HEK293 (cell line): Measurements from ENCODE around the gene ASCL5.

Source experiments
- CTCF ChIA-PET: fragments of 350-600 bp; formaldehyde crosslinking; extraction: SDS; loops from one replicate; lab custom pipeline; 2021; ENCODE audit warnings: antibody characterized with exemption; lab: Yijun Ruan, JAX
- POLR2A ChIA-PET: fragments of 300-600 bp; formaldehyde crosslinking; extraction: SDS; loops from one replicate; lab custom pipeline; 2020; ENCODE audit warnings: antibody characterized with exemption, inconsistent platforms; lab: Yijun Ruan, JAX
- H3K27ac ChIP-seq: fragments of 200-500 bp; sonication (Bioruptor generic); 2 replicates; pipeline ENCODE4 v1.5.1; 2014; ENCODE audit warnings: low read depth, low read length, control low read depth, inconsistent platforms; ENCODE audit errors: extremely low read depth
- H3K36me3 ChIP-seq, 2 experiments: fragments of 200-500 bp in 1 of 2; sonication (Bioruptor generic) in 1 of 2; 1 replicate in 1 of 2; 2 replicates in 1 of 2; pipeline ENCODE4 v1.5.1; 2014 to 2017; ENCODE audit warnings: inconsistent platforms in 2 of 2, low read length in 2 of 2; ENCODE audit not compliant: control insufficient read depth in 2 of 2, insufficient read depth in 1 of 2
- H3K4me1 ChIP-seq: fragments of 200-500 bp; sonication (Bioruptor generic); 2 replicates; pipeline ENCODE4 v1.5.1; 2014; ENCODE audit warnings: mild to moderate bottlenecking, low read length, inconsistent platforms; ENCODE audit not compliant: control insufficient read depth, insufficient read depth
- H3K4me3 ChIP-seq: 2 replicates; pipeline ENCODE4 v1.5.1; 2011; ENCODE audit warnings: low read depth, mild to moderate bottlenecking, control low read depth, low read length, moderate library complexity
- H3K9me3 ChIP-seq: fragments of 200-500 bp; sonication (Bioruptor generic); 2 replicates; pipeline ENCODE4 v1.5.1; 2014; ENCODE audit warnings: low read depth, low read length, inconsistent platforms; ENCODE audit not compliant: control insufficient read depth, insufficient read depth
- KLF1 ChIP-seq: fragments of 450-650 bp; formaldehyde crosslinking; IDR thresholded peaks from 2 replicates; pipeline ENCODE4 v1.5.1; 2016; ENCODE audit warnings: missing biosample characterization, missing genetic modification characterization
- KLF7 ChIP-seq: fragments of 450-650 bp; formaldehyde crosslinking; IDR thresholded peaks from 2 replicates; pipeline ENCODE4 v1.5.1; 2016; ENCODE audit warnings: missing biosample characterization, missing genetic modification characterization, borderline replicate concordance
- SP7 ChIP-seq: fragments of 450-650 bp; formaldehyde crosslinking; IDR thresholded peaks from 2 replicates; pipeline ENCODE4 v1.5.1; 2016; ENCODE audit warnings: missing biosample characterization, missing genetic modification characterization
- ZBTB7A ChIP-seq: fragments of 450-650 bp; formaldehyde crosslinking; IDR thresholded peaks from 2 replicates; pipeline ENCODE4 v1.5.1; 2016; ENCODE audit warnings: low read depth, missing biosample characterization, missing genetic modification characterization
- ZNF112 ChIP-seq: fragments of 450-650 bp; formaldehyde crosslinking; IDR thresholded peaks from 2 replicates; pipeline ENCODE4 v1.5.0; 2017; ENCODE audit warnings: missing biosample characterization, missing genetic modification characterization
- ZNF114 ChIP-seq: fragments of 450-650 bp; formaldehyde crosslinking; IDR thresholded peaks from 2 replicates; pipeline ENCODE4 v1.5.0; 2017; ENCODE audit warnings: missing biosample characterization, missing genetic modification characterization
- ZNF146 ChIP-seq: fragments of 450-650 bp; formaldehyde crosslinking; IDR thresholded peaks from 2 replicates; pipeline ENCODE4 v1.5.1; 2016; ENCODE audit warnings: missing biosample characterization, missing genetic modification characterization
- ZNF148 ChIP-seq: fragments of 450-650 bp; formaldehyde crosslinking; IDR thresholded peaks from 2 replicates; pipeline ENCODE4 v1.5.0; 2017; ENCODE audit warnings: missing biosample characterization, missing genetic modification characterization, borderline replicate concordance
- ZNF19 ChIP-seq: fragments of 450-650 bp; formaldehyde crosslinking; IDR thresholded peaks from 2 replicates; pipeline ENCODE4; 2016; ENCODE audit warnings: missing biosample characterization, missing genetic modification characterization, low read depth
- ZNF354C ChIP-seq: fragments of 450-650 bp; formaldehyde crosslinking; IDR thresholded peaks from 2 replicates; pipeline ENCODE4 v1.5.1; 2016; ENCODE audit warnings: missing biosample characterization, missing genetic modification characterization, low read depth, borderline replicate concordance
- ZNF548 ChIP-seq: fragments of 450-650 bp; formaldehyde crosslinking; IDR thresholded peaks from 2 replicates; pipeline ENCODE4 v1.5.1; 2016; ENCODE audit warnings: missing biosample characterization, missing genetic modification characterization
- ZNF585B ChIP-seq: fragments of 450-650 bp; formaldehyde crosslinking; IDR thresholded peaks from 2 replicates; pipeline ENCODE4 v1.5.1; 2016; ENCODE audit warnings: missing biosample characterization, missing genetic modification characterization
- ZNF791 ChIP-seq: fragments of 450-650 bp; formaldehyde crosslinking; IDR thresholded peaks from 2 replicates; pipeline ENCODE4 v1.5.1; 2016; ENCODE audit warnings: missing biosample characterization, missing genetic modification characterization
- ZSCAN16 ChIP-seq: fragments of 450-650 bp; formaldehyde crosslinking; IDR thresholded peaks from 2 replicates; pipeline ENCODE4 v1.5.1; 2016; ENCODE audit warnings: missing biosample characterization, missing genetic modification characterization
- TF ChIP-seq, protein P1 (sequence below): fragments of 450-650 bp; formaldehyde crosslinking; IDR thresholded peaks from 2 replicates; pipeline ENCODE4 v1.5.1; 2016; ENCODE audit warnings: missing biosample characterization, missing genetic modification characterization
- TF ChIP-seq, protein P2 (sequence below): fragments of 450-650 bp; formaldehyde crosslinking; IDR thresholded peaks from 2 replicates; pipeline ENCODE4 v1.5.1; 2016; ENCODE audit warnings: missing biosample characterization, missing genetic modification characterization, borderline replicate concordance

ASCL5 gene

GRCh38 chr1:201137579-201138310, 10.8 kb upstream of the ASCL5 start:
- ChIA-PET CTCF (interaction anchor here (0.7 to 2.7 kb wide), 3 partner anchors 18 to 167 kb away, joined by 3 to 11 read pairs (median 4); no protein-coding TSS in a partner anchor), POLR2A (interaction anchor here (1.2 kb wide), 2 partner anchors 12 to 14 kb away, joined by 3 read pairs; no protein-coding TSS in a partner anchor)
- H3K4me3 ChIP-seq, result no peak overlapping the region
- no peaks in the 10 kb centered on the region for H3K9me3 ChIP-seq
- no peak overlapping the region for H3K27ac ChIP-seq
- no peaks in the 10 kb centered on the region for H3K4me1 ChIP-seq
- TF ChIP-seq SP7 (tag by site-specific recombination) (no peak), KLF1 (peak; percentile 50; the same call in 1 of the 2 replicates)
- TF ChIP-seq, protein P1, sequence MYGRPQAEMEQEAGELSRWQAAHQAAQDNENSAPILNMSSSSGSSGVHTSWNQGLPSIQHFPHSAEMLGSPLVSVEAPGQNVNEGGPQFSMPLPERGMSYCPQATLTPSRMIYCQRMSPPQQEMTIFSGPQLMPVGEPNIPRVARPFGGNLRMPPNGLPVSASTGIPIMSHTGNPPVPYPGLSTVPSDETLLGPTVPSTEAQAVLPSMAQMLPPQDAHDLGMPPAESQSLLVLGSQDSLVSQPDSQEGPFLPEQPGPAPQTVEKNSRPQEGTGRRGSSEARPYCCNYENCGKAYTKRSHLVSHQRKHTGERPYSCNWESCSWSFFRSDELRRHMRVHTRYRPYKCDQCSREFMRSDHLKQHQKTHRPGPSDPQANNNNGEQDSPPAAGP (tag by site-specific recombination), result 0 out of 2 replicates have a peak, but pooled peaks have one; percentile 17
- H3K36me3 ChIP-seq, result peaks cover 0 to 87% of the 10 kb centered on the region in 2 experiments; a peak in 1 of 3 replicates

- Histone ChIP-seq H3K36me3 (peaks cover 0 to 80% of the 10 kb centered on the region in 2 experiments; a peak in 1 of 3 replicates), H3K9me3 (no peaks in the 10 kb centered on the region), H3K4me1 (no peaks in the 10 kb centered on the region), H3K4me3 (no peak overlapping the region), H3K27ac (no peak overlapping the region)
- ChIA-PET CTCF (interaction anchor here (2.7 kb wide), 1 partner anchor 18 kb away, joined by 11 read pairs; no protein-coding TSS in a partner anchor), POLR2A (interaction anchor here (1.2 kb wide), 1 partner anchor 15 kb away, joined by 3 read pairs; no protein-coding TSS in a partner anchor)
- TF ChIP-seq ZNF112 (tag by site-specific recombination), result no peak
- no peak for TF ChIP-seq ZNF19 (tag by site-specific recombination)
- no peak for TF ChIP-seq ZNF354C (tag by site-specific recombination)
- TF ChIP-seq ZBTB7A (tag by site-specific recombination), result no peak
- no peak for TF ChIP-seq ZNF114 (tag by site-specific recombination)
- no peak for TF ChIP-seq ZNF548 (tag by site-specific recombination)
- TF ChIP-seq ZNF148, result no peak
- TF ChIP-seq, protein P2, sequence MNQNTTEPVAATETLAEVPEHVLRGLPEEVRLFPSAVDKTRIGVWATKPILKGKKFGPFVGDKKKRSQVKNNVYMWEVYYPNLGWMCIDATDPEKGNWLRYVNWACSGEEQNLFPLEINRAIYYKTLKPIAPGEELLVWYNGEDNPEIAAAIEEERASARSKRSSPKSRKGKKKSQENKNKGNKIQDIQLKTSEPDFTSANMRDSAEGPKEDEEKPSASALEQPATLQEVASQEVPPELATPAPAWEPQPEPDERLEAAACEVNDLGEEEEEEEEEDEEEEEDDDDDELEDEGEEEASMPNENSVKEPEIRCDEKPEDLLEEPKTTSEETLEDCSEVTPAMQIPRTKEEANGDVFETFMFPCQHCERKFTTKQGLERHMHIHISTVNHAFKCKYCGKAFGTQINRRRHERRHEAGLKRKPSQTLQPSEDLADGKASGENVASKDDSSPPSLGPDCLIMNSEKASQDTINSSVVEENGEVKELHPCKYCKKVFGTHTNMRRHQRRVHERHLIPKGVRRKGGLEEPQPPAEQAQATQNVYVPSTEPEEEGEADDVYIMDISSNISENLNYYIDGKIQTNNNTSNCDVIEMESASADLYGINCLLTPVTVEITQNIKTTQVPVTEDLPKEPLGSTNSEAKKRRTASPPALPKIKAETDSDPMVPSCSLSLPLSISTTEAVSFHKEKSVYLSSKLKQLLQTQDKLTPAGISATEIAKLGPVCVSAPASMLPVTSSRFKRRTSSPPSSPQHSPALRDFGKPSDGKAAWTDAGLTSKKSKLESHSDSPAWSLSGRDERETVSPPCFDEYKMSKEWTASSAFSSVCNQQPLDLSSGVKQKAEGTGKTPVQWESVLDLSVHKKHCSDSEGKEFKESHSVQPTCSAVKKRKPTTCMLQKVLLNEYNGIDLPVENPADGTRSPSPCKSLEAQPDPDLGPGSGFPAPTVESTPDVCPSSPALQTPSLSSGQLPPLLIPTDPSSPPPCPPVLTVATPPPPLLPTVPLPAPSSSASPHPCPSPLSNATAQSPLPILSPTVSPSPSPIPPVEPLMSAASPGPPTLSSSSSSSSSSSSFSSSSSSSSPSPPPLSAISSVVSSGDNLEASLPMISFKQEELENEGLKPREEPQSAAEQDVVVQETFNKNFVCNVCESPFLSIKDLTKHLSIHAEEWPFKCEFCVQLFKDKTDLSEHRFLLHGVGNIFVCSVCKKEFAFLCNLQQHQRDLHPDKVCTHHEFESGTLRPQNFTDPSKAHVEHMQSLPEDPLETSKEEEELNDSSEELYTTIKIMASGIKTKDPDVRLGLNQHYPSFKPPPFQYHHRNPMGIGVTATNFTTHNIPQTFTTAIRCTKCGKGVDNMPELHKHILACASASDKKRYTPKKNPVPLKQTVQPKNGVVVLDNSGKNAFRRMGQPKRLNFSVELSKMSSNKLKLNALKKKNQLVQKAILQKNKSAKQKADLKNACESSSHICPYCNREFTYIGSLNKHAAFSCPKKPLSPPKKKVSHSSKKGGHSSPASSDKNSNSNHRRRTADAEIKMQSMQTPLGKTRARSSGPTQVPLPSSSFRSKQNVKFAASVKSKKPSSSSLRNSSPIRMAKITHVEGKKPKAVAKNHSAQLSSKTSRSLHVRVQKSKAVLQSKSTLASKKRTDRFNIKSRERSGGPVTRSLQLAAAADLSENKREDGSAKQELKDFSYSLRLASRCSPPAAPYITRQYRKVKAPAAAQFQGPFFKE (tag by site-specific recombination), result no peak
- TF ChIP-seq ZNF585B (tag by site-specific recombination), result no peak
- no peak for TF ChIP-seq KLF7 (tag by site-specific recombination)
- TF ChIP-seq ZSCAN16 (tag by site-specific recombination), result no peak
- no peak for TF ChIP-seq ZNF791 (tag by site-specific recombination)
- no peak for TF ChIP-seq ZNF146 (tag by site-specific recombination)
Measured at GRCh38 chr1:201137024-201137392, 10.0 kb upstream of the ASCL5 start.
